Caki2 (cell line): ENCODE data around the gene NME4. TPM values are rescaled to one million over a fixed set of nuclear protein-coding genes. Genes with fewer than 3 reads are reported as not detected.
A peak's percentile ranks its signal among the peaks of the same experiment; 100 is the strongest.
"Not testable (repeated sequence)": the region's sequence is repeated elsewhere in the genome, so short reads cannot be mapped to it uniquely, and the experiment has no call there.

Source experiments
- DNase-seq: peaks from one replicate; pipeline ENCODE4 v3.0.0-alpha.2; 2015; ENCODE audit warnings: low read depth
- in situ Hi-C: cut with HindIII; loops from 2 replicates; pipeline ENCODE4 v1.10.0; 2016; ENCODE audit warnings: low sequenced_read_pairs, low pct_unique_long_range_greater_than_20kb, mixed read lengths
- total RNA-seq: library from RNA; depleted of rRNA; stranded (reverse); fragments of >200 nt; shearing (Covaris generic); gene quantifications from 2 replicates; pipeline ENCODE4 v1.2.3, GENCODE V29; 2014; ENCODE audit warnings: low replicate concordance

The NME4 gene
- total RNA-seq, 1 experiment from 2014 or later: 59.6 TPM

- DNase-seq, in situ Hi-C loops: not testable (repeated sequence)
These were observed 9.0 kb upstream of the NME4 start for GRCh38 chr16:387761-388666.

DNA sequence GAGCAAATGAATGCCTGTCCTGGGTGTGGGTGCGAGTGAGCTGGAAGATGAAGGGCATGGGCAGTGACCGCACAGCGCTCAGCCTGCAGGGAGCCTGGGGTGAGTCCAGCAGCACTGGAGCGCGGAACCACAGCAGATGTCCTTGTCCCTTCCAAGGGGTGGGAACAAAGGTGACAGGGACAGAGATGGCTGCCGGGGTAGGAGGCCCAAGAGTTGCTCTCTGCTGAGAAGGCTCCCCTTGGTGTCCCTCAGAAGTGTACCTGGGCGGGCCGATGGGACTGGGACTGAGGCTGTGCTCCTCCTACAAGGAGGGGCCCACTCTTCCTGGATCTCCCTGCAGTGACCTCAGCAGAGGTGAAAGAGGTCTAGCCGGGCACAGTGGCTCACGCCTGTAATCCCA is 7.6 kb upstream of the NME4 start:
- in situ Hi-C loops: no loop called here
- peak; percentile 55 for DNase-seq

- peak; percentile 71 for DNase-seq
- in situ Hi-C loops: no loop called here
These were observed 5.1 kb upstream of the NME4 start for GRCh38 chr16:391885-392335.

- in situ Hi-C loops: no loop called here
- no peak for DNase-seq
These were observed 4.5 kb upstream of the NME4 start for GRCh38 chr16:392450-393030.

DNA sequence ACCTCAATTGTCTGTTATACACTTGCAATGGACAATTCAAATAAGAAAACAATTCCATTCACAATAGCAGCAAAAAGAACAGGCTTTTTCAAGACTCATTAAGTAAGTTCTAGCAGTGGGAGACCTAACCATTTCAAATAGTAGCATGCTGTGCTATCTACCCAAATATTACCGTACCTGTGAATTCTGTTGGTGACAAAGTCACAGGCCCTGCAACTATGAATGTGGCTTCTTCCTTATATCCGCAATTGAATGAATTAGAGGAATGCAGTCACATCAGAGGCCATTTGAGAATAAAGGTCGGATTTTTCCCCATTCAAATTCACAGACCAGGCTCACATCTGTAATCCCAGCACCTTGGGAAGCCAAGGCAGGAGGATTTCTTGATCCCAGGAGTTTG is 800 bp upstream of the NME4 start:
- in situ Hi-C loops: no loop called here
- DNase-seq: peak; percentile 47

DNA sequence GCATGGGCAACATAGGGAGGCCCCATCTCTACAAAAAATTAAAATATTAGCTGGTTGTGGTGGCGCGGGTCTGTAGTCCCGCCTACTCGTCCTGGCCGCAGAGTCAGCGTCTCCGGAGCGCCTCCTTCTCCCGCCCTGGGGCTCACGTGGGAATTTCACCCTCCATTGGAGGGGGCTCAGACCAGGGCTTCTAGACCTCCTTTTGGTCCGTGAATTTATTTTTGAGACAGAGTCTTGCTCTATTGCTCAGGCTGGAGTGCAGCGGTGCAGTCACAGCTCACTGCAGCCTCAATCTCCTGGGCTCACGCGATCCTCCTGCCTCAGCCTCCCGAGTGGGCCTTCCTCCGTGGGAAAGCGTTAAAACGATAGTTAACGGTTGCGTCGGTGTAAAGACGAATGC is 394 bp upstream of the NME4 start:
- peak; percentile 56 for DNase-seq
- in situ Hi-C loops: no loop called here

- peak; percentile 37 for DNase-seq
- in situ Hi-C loops: no loop called here
These were observed 835 bp downstream of the NME4 start for GRCh38 chr16:397736-398332.

DNA sequence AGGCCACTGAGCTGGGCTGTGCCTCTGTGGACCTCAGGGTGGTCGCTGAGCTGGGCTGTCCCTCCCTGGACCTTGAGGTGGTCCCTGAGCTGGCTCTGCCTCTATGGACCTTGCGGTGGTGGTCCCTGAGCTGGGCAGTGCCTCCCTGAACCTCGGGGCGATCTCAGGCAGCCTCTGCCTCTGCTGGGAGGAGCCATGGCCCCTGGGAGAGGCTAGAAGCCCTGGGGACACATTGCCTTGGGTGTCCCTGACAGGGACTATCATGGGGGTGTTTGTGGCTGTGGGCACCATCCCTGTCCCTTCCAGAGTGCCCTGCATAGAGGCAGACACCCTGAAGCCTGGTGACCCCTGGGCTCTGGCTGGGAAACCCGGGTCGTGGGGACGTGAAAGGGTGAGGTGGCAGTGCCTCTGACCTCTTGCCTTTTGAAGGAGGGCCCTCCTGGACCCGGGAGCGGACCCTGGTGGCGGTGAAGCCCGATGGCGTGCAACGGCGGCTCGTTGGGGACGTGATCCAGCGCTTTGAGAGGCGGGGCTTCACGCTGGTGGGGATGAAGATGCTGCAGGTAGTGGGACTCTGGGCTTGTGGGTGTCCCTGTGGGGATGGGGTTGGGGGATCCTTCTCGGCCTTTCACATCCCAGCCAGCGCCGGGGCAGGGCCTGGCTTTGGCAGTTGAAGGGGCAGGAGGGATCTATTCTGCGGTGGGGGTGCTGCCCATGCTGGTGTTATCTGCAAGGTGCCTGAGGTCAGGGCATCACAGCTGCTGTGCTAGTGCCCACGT is 1.8 kb downstream of the NME4 start:
- in situ Hi-C loops: no loop called here
- DNase-seq: no peak

DNA sequence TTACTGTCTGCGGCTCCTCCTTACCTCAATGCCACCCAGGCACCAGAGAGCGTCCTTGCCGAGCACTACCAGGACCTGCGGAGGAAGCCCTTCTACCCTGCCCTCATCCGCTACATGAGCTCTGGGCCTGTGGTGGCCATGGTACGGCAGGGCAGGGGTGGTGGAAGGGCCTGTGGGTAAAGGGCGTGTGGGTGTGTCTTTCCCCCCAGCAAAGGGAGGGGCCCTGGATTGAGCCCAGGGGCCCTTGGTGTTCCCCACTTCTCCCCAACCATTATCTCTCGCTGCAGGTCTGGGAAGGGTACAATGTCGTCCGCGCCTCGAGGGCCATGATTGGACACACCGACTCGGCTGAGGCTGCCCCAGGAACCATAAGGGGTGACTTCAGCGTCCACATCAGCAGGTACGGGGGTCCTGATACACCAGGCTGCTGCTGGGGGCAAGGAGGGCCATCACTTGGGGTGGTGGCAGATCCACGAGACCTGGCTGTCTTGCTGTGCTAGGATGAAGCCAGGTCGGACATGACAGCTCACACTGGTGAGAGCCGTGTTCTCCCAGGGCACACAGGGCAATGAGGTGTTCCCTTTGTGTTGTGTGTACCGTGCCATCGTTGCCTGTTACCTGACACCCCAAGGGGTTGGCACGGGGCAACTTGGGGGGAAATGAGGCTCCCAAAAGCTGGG is 2.5 kb downstream of the NME4 start:
- no peak for DNase-seq

DNA sequence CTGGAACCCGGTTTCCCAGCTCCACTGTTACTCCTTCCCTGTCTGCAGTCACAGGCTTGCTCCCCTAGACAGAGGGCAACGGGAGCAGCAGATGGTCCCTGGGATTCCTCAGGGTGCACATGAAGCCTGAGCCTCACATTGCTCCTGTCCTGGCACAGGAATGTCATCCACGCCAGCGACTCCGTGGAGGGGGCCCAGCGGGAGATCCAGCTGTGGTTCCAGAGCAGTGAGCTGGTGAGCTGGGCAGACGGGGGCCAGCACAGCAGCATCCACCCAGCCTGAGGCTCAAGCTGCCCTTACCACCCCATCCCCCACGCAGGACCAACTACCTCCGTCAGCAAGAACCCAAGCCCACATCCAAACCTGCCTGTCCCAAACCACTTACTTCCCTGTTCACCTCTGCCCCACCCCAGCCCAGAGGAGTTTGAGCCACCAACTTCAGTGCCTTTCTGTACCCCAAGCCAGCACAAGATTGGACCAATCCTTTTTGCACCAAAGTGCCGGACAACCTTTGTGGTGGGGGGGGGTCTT is 3.1 kb downstream of the NME4 start:
- in situ Hi-C loops: no loop called here
- no peak for DNase-seq

More for the DNA sequence above, 2.5 kb downstream of the NME4 start:
- in situ Hi-C loops: no loop called here

GRCh38 chr16:401468-402348 is 4.7 kb downstream of the NME4 start, which contains the start of gene DECR2:
Gene DECR2, plus strand, starts transcription at chr16:401885. Its CDS starts 79 bp downstream, at chr16:401964.
- DNase-seq: peak; percentile 90
- in situ Hi-C loops: no loop called here

DNA sequence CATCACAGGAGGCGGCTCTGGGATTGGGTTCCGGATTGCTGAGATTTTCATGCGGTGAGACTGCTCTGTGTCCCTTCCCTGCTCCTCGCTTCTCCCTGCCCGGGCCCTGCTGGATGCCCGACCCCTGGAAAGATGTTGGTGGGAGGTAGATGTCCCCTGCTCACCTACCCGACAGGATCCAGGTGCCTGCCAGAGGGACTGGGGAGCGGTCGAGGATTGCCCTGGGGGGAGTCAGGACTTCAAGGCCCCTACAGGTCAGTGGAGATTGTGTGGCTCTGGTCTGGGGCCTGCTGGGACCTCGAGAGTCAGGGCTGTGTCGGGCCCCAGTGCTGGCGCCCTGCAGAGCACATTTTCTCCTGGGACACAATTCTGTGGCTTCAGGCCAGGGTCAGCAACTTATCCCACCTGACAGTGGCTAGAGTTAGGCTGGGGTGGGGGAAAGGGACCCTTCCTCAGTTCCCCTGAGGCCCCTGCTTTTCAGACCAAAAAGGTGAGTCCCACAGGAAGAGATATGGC is 8.0 kb downstream of the NME4 start:
- DNase-seq: no peak
- in situ Hi-C loops: no loop called here

- no peak for DNase-seq
- in situ Hi-C loops: no loop called here
These were observed 8.8 kb downstream of the NME4 start for GRCh38 chr16:405548-406506.

GRCh38 chr16:407253-407652 is 10.3 kb downstream of the NME4 start:
- DNase-seq: no peak
- in situ Hi-C loops: no loop called here

DNA sequence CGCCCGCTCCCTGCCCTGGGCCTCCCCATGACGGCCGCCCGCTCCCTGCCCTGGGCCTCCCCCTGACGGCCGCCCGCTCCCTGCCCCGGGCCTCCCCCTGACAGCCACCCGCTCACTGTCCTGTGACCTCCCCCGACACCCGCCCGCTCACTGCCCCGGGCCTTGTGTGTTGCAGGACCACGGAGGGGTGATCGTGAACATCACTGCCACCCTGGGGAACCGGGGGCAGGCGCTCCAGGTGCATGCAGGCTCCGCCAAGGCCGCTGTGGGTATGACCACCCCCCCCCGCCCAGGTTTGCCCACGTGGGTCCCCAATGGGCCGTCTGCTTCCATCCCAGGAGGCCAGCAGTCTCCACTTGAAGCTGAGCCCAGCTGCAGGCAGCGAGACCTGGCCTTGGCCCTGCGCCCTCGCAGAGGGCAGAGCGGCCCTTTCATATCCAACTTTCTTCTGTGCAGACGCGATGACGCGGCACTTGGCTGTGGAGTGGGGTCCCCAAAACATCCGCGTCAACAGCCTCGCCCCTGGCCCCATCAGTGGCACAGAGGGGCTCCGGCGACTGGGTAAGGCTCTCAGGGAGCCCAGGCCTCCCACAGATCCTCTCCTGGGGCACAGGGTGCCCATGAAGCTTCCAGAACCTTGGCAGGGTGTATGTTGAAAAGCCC is 13.6 kb downstream of the NME4 start:
- DNase-seq: no peak
- in situ Hi-C loops: no loop called here
